ENCODE results near the gene NUMB. TPM values are rescaled to one million over a fixed set of nuclear protein-coding genes. Genes with fewer than 3 reads are reported as not detected.

NUMB gene
- total RNA-seq, 1 experiment from 2014 or later, result 42.0 TPM

GRCh38 chr14:73472185-73473114, 14.1 kb upstream of the NUMB start:
- ATAC-seq, result peak; percentile 82
- ChIA-PET CTCF (interaction anchor here (0.6 to 3.2 kb wide), 29 partner anchors 10 to 596 kb away, joined by 3 to 50 read pairs (median 5); partner anchors contain the start of genes NUMB and RIOX1), POLR2A (interaction anchor here (0.5 to 1.7 kb wide), 5 partner anchors 13 to 549 kb away, joined by 3 to 6 read pairs (median 3); partner anchors contain the start of genes NUMB and RIOX1)
- Mint-ChIP-seq H3K36me3 (no peaks in the 10 kb centered on the region), H3K4me3 (no peak overlapping the region), H3K27ac (no peak overlapping the region), H3K9me3 (no peaks in the 10 kb centered on the region), H3K4me1 (peaks cover under 1% of the 10 kb centered on the region; the same call in 1 of the 2 replicates), H3K27me3 (ENCODE audit: low read depth) (no peaks in the 10 kb centered on the region)
- DNase-seq (ENCODE audit: low spot score), result no peak
- TF ChIP-seq EMX1 (CRISPR knock-in tag; IDR thresholded peaks at IDR 0.05) (no peak), CTCF (IDR thresholded peaks at IDR 0.05) (peak; percentile 43; the same call in 1 of the 2 replicates)

DNA sequence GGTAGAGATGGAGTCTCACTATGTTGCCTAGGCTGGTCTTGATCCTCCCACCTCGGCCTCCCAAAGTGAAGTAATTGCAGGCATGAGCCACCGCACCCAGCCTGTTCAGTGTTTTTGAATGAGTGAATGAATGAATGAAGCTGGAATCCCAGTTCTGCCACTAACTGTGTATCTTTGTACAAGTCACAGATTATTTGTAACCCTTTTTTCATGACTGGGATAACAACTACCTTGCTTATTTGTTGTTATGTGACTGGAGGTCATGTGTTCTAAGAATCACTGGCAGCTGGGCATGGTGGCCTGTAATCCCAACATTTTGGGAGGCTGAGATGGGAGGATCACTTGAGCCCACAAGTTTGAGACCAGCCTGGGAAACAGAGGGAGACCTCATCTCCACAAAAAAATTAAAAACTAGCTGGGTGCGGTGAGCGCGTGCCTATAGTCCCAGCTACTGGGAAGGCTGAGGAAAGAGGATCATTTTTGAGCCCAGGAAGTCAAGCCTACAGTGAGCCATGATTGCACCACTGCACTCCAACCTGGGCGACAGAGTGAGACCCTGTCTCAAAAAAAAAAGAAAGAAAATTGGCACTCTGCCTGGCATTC, 13.3 kb upstream of the NUMB start:
- no peaks in the 10 kb centered on the region for H3K36me3 Mint-ChIP-seq
- POLR2A ChIA-PET, result interaction anchor here (0.6 to 1.7 kb wide), 5 partner anchors 13 to 260 kb away, joined by 3 to 6 read pairs (median 4); partner anchors contain the start of genes NUMB and RIOX1
- no peaks in the 10 kb centered on the region for H3K9me3 Mint-ChIP-seq
- no peaks in the 10 kb centered on the region for H3K27me3 Mint-ChIP-seq (ENCODE audit: low read depth)
- no peak for DNase-seq (ENCODE audit: low spot score)
- CTCF ChIA-PET, result interaction anchor here (0.6 to 3.2 kb wide), 29 partner anchors 10 to 595 kb away, joined by 3 to 50 read pairs (median 5); partner anchors contain the start of genes NUMB and RIOX1
- no peak overlapping the region for H3K4me3 Mint-ChIP-seq
- TF ChIP-seq PRRX2 (CRISPR knock-in tag; IDR thresholded peaks at IDR 0.05), result no peak
- TF ChIP-seq ZBTB21 (CRISPR knock-in tag; IDR thresholded peaks at IDR 0.05; ENCODE audit: borderline replicate concordance), result no peak
- no peak for TF ChIP-seq CDX4 (CRISPR knock-in tag; IDR thresholded peaks at IDR 0.05; ENCODE audit: borderline replicate concordance)
- TF ChIP-seq CREM (CRISPR knock-in tag; IDR thresholded peaks at IDR 0.05), result no peak
- TF ChIP-seq, protein P1, sequence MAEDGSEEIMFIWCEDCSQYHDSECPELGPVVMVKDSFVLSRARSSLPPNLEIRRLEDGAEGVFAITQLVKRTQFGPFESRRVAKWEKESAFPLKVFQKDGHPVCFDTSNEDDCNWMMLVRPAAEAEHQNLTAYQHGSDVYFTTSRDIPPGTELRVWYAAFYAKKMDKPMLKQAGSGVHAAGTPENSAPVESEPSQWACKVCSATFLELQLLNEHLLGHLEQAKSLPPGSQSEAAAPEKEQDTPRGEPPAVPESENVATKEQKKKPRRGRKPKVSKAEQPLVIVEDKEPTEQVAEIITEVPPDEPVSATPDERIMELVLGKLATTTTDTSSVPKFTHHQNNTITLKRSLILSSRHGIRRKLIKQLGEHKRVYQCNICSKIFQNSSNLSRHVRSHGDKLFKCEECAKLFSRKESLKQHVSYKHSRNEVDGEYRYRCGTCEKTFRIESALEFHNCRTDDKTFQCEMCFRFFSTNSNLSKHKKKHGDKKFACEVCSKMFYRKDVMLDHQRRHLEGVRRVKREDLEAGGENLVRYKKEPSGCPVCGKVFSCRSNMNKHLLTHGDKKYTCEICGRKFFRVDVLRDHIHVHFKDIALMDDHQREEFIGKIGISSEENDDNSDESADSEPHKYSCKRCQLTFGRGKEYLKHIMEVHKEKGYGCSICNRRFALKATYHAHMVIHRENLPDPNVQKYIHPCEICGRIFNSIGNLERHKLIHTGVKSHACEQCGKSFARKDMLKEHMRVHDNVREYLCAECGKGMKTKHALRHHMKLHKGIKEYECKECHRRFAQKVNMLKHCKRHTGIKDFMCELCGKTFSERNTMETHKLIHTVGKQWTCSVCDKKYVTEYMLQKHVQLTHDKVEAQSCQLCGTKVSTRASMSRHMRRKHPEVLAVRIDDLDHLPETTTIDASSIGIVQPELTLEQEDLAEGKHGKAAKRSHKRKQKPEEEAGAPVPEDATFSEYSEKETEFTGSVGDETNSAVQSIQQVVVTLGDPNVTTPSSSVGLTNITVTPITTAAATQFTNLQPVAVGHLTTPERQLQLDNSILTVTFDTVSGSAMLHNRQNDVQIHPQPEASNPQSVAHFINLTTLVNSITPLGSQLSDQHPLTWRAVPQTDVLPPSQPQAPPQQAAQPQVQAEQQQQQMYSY (CRISPR knock-in tag; IDR thresholded peaks at IDR 0.05), result no peak
- TF ChIP-seq TCF7 (CRISPR knock-in tag; IDR thresholded peaks at IDR 0.05; ENCODE audit: low read depth), result no peak
- TF ChIP-seq RELA (CRISPR knock-in tag; IDR thresholded peaks at IDR 0.05; ENCODE audit: borderline replicate concordance), result no peak
- TF ChIP-seq, protein P2, sequence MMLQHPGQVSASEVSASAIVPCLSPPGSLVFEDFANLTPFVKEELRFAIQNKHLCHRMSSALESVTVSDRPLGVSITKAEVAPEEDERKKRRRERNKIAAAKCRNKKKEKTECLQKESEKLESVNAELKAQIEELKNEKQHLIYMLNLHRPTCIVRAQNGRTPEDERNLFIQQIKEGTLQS (CRISPR knock-in tag; conservative IDR thresholded peaks at IDR 0.05), result no peak
- peaks cover 2% of the 10 kb centered on the region; the same call in 1 of the 2 replicates for H3K4me1 Mint-ChIP-seq
- no peak overlapping the region for H3K27ac Mint-ChIP-seq
- no peak; the same call in 1 of the 2 replicates for ATAC-seq

- ChIA-PET POLR2A (interaction anchor here (1.1 kb wide), 1 partner anchor 11 kb away, joined by 4 read pairs; the partner anchor contains the start of gene NUMB), CTCF (interaction anchor here (1.2 to 2.6 kb wide), 2 partner anchors 174 to 296 kb away, joined by 6 to 8 read pairs; no protein-coding TSS in a partner anchor)
- Mint-ChIP-seq H3K27me3 (ENCODE audit: low read depth) (no peaks in the 10 kb centered on the region), H3K9me3 (no peaks in the 10 kb centered on the region), H3K4me1 (peaks cover 2% of the 10 kb centered on the region; the same call in 1 of the 2 replicates), H3K27ac (no peak overlapping the region), H3K36me3 (no peaks in the 10 kb centered on the region), H3K4me3 (no peak overlapping the region)
- DNase-seq (ENCODE audit: low spot score) (no peak), ATAC-seq (no peak)
- TF ChIP-seq, protein P3, sequence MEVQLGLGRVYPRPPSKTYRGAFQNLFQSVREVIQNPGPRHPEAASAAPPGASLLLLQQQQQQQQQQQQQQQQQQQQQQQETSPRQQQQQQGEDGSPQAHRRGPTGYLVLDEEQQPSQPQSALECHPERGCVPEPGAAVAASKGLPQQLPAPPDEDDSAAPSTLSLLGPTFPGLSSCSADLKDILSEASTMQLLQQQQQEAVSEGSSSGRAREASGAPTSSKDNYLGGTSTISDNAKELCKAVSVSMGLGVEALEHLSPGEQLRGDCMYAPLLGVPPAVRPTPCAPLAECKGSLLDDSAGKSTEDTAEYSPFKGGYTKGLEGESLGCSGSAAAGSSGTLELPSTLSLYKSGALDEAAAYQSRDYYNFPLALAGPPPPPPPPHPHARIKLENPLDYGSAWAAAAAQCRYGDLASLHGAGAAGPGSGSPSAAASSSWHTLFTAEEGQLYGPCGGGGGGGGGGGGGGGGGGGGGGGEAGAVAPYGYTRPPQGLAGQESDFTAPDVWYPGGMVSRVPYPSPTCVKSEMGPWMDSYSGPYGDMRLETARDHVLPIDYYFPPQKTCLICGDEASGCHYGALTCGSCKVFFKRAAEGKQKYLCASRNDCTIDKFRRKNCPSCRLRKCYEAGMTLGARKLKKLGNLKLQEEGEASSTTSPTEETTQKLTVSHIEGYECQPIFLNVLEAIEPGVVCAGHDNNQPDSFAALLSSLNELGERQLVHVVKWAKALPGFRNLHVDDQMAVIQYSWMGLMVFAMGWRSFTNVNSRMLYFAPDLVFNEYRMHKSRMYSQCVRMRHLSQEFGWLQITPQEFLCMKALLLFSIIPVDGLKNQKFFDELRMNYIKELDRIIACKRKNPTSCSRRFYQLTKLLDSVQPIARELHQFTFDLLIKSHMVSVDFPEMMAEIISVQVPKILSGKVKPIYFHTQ (CRISPR knock-in tag; IDR thresholded peaks at IDR 0.05), result no peak
- TF ChIP-seq MXD4 (CRISPR knock-in tag; IDR thresholded peaks at IDR 0.05; ENCODE audit: borderline replicate concordance) (no peak), OVOL2 (CRISPR knock-in tag; IDR thresholded peaks at IDR 0.05; ENCODE audit: borderline replicate concordance) (no peak), ZNF423 (CRISPR knock-in tag; IDR thresholded peaks at IDR 0.05) (no peak), JAZF1 (CRISPR knock-in tag; IDR thresholded peaks at IDR 0.05) (no peak), ETV6 (CRISPR knock-in tag; IDR thresholded peaks at IDR 0.05) (no peak)
- TF ChIP-seq, protein P4, sequence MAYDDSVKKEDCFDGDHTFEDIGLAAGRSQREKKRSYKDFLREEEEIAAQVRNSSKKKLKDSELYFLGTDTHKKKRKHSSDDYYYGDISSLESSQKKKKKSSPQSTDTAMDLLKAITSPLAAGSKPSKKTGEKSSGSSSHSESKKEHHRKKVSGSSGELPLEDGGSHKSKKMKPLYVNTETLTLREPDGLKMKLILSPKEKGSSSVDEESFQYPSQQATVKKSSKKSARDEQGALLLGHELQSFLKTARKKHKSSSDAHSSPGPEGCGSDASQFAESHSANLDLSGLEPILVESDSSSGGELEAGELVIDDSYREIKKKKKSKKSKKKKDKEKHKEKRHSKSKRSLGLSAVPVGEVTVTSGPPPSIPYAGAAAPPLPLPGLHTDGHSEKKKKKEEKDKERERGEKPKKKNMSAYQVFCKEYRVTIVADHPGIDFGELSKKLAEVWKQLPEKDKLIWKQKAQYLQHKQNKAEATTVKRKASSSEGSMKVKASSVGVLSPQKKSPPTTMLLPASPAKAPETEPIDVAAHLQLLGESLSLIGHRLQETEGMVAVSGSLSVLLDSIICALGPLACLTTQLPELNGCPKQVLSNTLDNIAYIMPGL (CRISPR knock-in tag; IDR thresholded peaks at IDR 0.05), result no peak
Observed at GRCh38 chr14:73468828-73469375, 10.6 kb upstream of the NUMB start.

Data from WTC11 (cell line).